ENCODE measurements around the gene NOL7. TPM values are rescaled to one million over a fixed set of nuclear protein-coding genes. Genes with fewer than 3 reads are reported as not detected.
A peak's percentile ranks its signal among the peaks of the same experiment; 100 is the strongest.

The NOL7 gene
- total and polyA plus RNA-seq, 8 donors, result 49.5 to 81.2 (median 72.4) TPM

DNA sequence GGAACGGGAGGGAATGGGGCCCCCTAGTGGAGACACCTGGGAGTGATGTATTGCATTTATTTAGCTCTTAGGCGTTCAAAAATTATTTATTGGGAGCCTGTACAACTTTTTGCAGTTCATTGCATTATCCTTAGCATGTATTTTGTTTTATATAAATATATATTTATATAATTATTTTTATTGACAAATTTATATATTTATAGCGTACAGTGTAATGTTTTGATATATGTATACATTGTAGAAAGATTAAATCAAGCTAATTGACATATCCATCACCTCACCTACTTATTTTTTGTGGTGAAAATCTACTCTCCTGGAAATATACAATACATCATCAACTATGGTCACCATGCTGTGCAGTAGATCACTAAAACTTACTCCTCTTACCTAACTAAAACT is 39.8 kb upstream of the NOL7 start:
- intact Hi-C loops (cut with DNase I), result no loop called here
- Histone ChIP-seq H3K27ac (peak overlapping the region; percentile 97 to 98), H3K36me3 (no peaks in the 10 kb centered on the region), H3K4me3 (peak overlapping the region; percentile 86 to 96), H3K4me1 (peaks cover 0 to 29% of the 10 kb centered on the region in 2 donors), H3K27me3 (no peaks in the 10 kb centered on the region), H3K9me3 (no peaks in the 10 kb centered on the region)
- no peak for ATAC-seq
- TF ChIP-seq, protein P1, sequence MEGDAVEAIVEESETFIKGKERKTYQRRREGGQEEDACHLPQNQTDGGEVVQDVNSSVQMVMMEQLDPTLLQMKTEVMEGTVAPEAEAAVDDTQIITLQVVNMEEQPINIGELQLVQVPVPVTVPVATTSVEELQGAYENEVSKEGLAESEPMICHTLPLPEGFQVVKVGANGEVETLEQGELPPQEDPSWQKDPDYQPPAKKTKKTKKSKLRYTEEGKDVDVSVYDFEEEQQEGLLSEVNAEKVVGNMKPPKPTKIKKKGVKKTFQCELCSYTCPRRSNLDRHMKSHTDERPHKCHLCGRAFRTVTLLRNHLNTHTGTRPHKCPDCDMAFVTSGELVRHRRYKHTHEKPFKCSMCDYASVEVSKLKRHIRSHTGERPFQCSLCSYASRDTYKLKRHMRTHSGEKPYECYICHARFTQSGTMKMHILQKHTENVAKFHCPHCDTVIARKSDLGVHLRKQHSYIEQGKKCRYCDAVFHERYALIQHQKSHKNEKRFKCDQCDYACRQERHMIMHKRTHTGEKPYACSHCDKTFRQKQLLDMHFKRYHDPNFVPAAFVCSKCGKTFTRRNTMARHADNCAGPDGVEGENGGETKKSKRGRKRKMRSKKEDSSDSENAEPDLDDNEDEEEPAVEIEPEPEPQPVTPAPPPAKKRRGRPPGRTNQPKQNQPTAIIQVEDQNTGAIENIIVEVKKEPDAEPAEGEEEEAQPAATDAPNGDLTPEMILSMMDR (IDR thresholded peaks at IDR 0.05), result peak; percentile 73 to 87
- DNase-seq, result no peak

- Histone ChIP-seq H3K36me3 (no peaks in the 10 kb centered on the region), H3K9me3 (no peaks in the 10 kb centered on the region), H3K4me3 (no peak overlapping the region), H3K27me3 (no peaks in the 10 kb centered on the region), H3K27ac (peak overlapping the region in 1 of 2 donors; percentile 97), H3K4me1 (peaks cover 0 to 36% of the 10 kb centered on the region in 2 donors)
- TF ChIP-seq, protein P1 (IDR thresholded peaks at IDR 0.05), result no peak
- no peak for ATAC-seq
- DNase-seq, result no peak
- intact Hi-C loops (cut with DNase I), result no loop called here
Measured at GRCh38 chr6:13576017-13576416, 39.1 kb upstream of the NOL7 start.

- intact Hi-C loops (cut with DNase I), result no loop called here
- Histone ChIP-seq H3K36me3 (peaks cover 0 to 5% of the 10 kb centered on the region in 2 donors), H3K27me3 (no peaks in the 10 kb centered on the region), H3K4me3 (no peak overlapping the region), H3K4me1 (peaks cover 0 to 42% of the 10 kb centered on the region in 2 donors), H3K9me3 (no peaks in the 10 kb centered on the region), H3K27ac (no peak overlapping the region)
- DNase-seq, result no peak
- ATAC-seq, result no peak
- TF ChIP-seq, protein P1 (IDR thresholded peaks at IDR 0.05), result no peak
Measured at GRCh38 chr6:13577926-13578325, 37.2 kb upstream of the NOL7 start.

- Histone ChIP-seq H3K4me3 (no peak overlapping the region), H3K27ac (peak overlapping the region in 1 of 2 donors; percentile 48), H3K9me3 (no peaks in the 10 kb centered on the region), H3K27me3 (no peaks in the 10 kb centered on the region), H3K4me1 (peaks cover 0 to 35% of the 10 kb centered on the region in 2 donors), H3K36me3 (peaks cover 0 to 16% of the 10 kb centered on the region in 2 donors)
- TF ChIP-seq, protein P1 (IDR thresholded peaks at IDR 0.05), result no peak
- no peak for ATAC-seq
- DNase-seq, result no peak
- intact Hi-C loops (cut with DNase I), result no loop called here
Measured at GRCh38 chr6:13579911-13580310, 35.2 kb upstream of the NOL7 start.

GRCh38 chr6:13581700-13582229 is 33.4 kb upstream of the NOL7 start:
- TF ChIP-seq, protein P1 (IDR thresholded peaks at IDR 0.05), result no peak
- intact Hi-C loops (cut with DNase I), result no loop called here
- peak overlapping the region in 1 of 2 donors; percentile 48 for H3K27ac ChIP-seq
- no peaks in the 10 kb centered on the region for H3K9me3 ChIP-seq
- DNase-seq, result no peak
- no peaks in the 10 kb centered on the region for H3K27me3 ChIP-seq
- peaks cover 0 to 21% of the 10 kb centered on the region in 2 donors for H3K4me1 ChIP-seq
- no peak for ATAC-seq
- H3K36me3 ChIP-seq, result peaks cover 0 to 23% of the 10 kb centered on the region in 2 donors
- H3K4me3 ChIP-seq, result no peak overlapping the region
